Epidermal melanocyte (primary cell): Measurements from ENCODE around the gene POLA1.

ENCODE experiments used
- DNase-seq: peaks from one replicate; pipeline ENCODE4 v3.0.0; 2011; ENCODE audit warnings: low spot score; ENCODE audit not compliant: insufficient read length

The POLA1 gene

DNA sequence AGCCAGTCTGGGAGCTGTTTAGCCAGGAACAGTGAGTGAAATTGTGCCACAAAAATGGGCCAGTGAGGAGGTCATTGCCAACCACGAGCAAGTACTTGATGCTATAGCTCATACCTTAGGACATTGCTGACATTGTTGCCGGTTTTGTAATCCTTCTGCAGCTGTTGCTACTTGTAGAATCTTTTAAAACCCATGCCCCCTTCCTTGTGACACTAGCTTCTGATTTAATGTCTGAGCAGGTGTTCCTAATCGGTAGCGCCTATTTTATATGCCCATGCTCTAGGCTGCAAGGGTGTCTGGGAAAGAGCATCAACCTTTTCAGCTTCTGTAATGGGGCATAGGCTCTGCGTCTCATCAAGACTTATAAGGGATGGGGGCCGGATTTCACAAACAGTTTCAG lies 2.6 kb downstream of the POLA1 start:
- DNase-seq: no peak

DNA sequence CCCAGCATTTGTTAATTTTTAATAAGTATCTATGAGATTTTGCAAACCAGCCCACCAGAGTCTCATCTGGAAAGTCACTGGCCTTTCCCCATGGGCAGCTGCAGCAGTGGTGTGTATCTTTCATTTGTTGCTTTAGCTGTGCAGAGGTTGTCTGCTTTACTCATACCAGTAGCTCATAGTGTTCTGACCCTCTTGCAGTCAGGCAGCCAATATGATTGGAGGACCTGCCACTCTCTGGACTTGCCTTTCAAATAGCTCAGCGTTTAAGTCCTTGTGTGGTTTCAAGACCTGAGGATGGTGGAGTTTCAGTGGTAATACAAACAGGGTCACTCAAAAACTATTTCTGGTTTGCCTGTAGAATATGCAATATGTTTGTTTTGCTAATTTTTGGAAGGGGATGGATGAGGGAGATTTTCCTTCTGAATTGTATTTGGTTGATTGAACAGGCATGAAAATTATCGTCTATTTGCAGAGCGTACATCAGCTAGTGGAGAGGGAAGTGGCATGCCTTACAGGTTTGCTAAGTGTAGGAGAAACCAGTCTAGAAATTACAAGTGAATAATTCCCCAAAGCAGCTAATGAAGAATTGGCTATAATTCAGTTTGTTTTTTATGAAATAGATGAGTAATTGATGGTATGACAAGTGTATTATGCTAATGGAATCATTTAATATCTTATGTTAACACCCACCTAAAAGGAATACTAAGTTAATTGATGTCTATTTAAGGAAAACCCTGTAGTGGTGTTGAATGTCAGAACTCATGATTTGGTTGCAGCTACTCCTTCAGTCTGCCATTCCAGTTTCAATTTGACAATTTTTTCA lies 8.9 kb downstream of the POLA1 start:
- DNase-seq: no peak

GRCh38 chrX:24703185-24703494 lies 9.4 kb downstream of the POLA1 start:
- no peak for DNase-seq

DNA sequence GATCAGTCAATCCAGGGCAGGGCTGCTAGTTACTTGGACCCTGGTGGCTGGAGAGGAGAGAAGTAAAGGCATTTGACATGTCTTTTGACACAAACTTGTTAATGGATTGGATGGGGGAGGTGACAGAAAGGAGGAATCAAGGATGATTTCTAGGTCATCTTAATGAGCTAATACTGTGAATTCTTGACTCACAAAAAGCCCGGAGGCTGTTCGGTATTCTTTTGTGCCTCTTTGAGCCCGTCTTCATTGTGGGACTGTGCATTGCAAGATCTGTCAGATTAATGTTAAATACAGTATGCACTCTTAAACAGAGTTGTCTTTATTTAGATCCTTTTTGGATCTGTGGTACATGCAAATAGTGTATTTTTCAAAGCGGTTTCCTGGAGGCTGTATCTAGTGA lies 25.1 kb downstream of the POLA1 start:
- DNase-seq: no peak

DNA sequence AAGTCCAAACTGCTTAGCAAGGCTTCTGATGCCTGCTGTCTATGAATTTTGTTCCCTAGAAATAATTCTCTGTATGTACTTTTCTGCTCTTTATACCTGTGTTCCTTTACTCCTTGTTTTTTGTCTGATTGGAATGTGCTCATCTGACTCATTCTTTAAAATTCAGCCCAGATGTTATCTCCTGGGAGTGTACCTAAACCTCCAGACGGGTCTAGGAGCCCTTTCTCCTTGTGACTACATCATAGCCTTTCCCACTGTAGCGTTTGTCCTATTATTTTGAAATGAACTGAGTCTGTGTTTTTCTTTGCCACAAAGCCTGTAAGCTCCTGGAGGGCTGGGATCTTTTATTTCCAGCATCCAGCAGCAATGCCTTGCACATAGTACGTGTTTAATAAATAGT lies 26.3 kb downstream of the POLA1 start:
- no peak for DNase-seq

DNA sequence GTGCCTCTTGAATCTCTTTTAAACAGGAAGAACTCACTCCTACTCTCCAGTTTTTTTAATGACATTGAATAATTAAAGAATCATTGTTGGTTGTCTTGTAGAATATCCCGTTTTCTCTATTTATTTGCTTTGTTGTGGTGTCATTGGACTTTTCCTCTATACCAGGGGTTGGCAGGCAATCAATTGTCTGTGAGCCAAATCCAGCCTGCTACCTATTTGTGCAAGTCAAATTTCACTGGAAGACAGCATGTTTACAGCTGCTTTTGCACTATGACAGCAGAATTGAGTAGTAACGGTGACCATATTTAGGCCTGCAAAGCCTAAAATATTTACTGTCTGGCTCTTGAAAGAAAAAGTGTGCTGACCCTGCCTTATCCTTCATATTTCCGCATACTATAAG lies 34.8 kb downstream of the POLA1 start:
- DNase-seq: no peak

DNA sequence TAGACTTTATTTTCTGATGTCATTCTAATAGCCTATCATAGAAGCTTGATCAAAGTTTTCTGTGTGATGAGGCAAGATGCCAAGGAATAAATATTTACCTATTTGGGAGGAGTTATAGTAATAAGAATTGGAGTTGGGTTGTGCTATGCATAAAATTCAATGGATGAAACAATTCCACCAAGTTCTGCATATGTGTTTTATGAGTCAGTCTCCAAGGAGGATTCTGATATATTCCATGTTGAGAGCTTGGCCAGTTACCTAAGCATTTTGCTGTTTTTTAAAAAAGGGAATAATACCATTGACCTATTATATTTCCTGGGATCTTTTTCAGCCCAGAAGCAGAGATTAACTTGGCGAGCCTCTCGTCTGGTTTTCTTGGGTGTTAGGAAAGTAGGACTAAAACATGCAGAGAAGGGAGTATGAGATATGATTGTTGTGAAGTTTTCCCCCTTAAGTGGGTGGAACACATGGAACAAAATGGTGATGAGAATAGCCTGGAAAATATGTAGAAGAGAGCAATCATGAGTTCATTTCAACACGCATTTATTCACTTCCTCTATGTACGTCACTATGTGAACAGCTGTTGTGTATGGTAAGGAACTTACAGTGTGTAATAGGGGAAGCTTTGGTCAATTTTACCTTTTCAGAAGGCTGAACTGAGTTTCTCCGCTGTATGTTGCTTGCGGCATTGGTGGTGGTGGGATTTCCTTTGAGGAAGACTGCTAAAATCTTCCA lies 39.2 kb downstream of the POLA1 start:
- no peak for DNase-seq

DNA sequence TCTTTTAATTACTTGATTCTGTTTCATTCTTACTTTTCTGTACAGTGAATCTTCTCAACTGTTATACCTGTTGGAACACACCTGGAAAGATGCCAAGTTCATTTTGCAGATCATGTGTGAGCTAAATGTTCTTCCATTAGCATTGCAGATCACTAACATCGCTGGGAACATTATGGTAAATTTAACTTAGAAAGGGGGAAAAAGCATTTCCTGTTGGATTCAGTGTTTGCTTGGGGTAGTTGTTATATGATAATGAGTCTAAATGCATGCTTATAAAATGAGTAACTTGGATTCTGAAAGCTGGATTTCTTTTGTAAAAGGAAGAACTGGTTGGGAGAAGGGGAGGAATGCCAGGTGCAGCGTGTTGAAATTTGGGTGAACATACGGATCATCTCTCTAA lies 47.6 kb downstream of the POLA1 start:
- no peak for DNase-seq

DNA sequence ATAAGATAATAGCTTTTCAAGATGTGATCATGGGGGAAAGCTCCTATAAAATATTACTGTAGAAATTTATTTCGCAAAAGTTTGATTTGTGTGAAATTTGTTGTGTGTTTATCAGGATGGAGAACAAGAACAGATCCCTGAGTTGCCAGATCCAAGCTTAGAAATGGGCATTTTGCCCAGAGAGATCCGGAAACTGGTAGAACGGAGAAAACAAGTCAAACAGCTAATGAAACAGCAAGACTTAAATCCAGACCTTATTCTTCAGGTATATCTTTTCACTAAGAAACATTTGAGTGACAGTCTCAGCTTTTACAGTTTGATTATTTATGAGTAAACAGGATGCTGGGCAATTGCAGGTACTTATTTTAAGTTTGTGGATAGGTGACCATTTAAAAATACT lies 54.5 kb downstream of the POLA1 start:
- no peak for DNase-seq

DNA sequence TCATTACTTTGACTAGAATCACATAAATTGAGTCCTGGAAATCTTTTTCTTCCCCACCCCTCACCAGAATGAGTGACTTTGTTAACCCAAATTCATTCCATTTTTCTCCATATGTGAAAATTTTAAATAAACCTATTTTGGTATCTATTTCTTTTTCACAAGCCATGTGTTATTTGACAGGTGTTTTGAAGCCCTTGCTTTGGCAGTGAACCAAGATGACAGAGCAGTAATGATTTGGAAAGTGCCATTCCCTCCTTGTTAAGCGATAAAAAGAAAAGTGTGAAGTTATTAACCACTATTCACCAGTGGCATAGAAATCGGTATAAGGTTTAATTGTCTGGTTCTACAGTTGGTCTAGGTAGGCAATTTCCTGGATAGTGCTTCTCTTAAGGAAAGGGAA lies 66.1 kb downstream of the POLA1 start:
- DNase-seq: no peak

DNA sequence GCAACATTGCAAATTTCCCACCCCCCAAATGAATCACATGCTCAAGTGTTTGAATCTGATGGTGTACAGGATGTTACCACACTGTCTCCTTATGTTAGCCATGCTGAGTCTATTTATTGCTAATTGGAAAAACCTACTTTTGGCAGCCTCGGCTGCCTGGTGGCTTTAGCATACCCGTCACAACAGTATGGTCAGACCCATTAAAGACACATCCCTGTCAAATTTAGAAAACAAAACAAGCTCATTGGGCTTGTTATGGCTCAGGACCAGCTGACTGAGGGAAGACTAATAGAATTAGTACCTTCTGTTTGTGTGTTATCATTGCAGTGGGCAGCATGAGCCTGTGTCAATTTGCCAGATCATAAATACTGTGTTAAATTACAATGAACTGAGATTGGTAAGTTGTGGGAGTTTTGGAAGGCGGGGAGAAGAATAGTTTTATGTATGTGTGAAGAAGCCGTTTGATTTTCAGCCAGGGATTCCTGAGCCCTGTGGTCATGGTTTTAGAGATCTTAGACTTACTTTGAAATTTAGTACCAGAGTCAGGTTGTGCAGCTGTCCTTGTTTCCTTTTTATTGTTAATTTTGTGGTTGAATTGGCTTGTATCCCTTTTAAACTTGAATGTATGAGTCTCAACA lies 66.8 kb downstream of the POLA1 start:
- no peak for DNase-seq

GRCh38 chrX:24761306-24761705 lies 67.6 kb downstream of the POLA1 start:
- DNase-seq: no peak

DNA sequence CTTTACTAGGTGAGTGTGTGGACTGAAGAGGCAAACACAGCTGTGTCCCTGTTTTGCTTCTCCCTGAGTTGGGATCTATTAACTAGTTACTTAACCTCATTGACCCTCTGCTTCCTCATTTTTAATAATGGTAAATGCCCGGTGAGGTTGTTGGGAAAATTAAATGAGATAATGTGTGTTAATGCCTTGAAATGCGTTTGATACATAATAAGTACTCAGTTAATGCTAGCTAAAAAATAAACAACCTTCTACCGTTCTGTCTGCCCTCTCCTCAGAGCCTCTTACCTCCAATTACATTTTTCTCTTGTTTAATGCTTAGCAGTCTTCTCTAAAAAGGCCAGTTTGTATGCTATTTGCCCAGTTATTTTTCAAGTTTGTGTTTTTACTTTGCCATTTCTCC lies 70.3 kb downstream of the POLA1 start:
- no peak for DNase-seq

DNA sequence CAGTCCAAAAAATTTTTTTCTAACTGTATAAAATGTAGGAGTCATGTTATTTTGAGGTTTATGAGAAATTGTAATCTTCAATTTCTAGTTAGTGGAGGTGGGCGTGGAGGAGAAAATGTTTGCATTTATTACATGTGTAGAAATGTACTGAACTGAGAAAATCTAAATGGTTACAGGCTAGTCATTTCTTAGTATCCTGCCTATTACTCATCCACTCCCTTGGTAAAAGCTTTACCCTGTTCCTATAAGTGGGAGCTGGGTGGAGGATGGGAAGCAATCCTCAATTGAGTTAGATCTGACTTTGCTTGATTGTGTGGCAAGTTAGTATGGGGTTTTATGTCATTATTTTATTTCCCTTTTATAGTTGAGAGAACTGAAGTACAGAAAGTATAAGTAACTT lies 73.8 kb downstream of the POLA1 start:
- no peak for DNase-seq

DNA sequence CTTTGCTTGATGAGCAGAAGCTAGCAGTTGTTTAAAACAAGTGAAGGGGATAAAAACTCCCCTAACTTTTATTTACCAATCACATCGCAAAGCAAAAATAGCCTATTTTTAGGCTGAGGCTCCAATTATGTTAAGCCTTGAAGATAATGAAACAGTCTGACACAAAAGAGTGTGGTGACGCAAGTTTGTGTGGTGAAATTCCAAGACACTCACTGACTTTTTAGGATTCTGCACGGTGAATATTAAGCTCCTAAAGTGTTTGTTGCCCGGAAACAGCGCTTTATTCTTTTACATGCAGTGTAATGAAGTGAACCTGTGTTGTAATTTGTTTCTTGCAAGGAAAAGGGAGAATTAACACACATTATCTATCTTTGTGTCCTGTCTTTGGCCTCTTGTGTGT lies 74.8 kb downstream of the POLA1 start:
- no peak for DNase-seq

GRCh38 chrX:24774650-24775049 lies 80.9 kb downstream of the POLA1 start:
- DNase-seq: no peak

DNA sequence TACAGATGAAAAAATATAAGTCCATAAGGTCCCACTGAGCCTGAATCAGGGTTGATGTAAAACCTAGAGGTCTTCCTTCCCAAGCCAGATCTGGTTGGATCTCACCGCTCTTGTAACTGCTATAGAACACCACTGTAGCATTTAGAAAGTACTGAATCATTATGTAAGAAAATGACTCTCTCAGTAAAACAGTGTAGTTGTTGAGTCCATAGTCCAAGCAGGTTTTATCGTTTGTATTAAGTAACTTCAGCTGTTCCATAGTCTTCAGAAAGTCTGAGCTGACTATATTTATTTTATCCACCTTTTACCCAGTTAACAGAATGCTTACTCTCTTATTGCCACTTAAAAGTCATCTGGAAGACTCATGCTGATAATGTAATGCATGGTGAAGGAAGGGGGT lies 82.2 kb downstream of the POLA1 start:
- no peak for DNase-seq

DNA sequence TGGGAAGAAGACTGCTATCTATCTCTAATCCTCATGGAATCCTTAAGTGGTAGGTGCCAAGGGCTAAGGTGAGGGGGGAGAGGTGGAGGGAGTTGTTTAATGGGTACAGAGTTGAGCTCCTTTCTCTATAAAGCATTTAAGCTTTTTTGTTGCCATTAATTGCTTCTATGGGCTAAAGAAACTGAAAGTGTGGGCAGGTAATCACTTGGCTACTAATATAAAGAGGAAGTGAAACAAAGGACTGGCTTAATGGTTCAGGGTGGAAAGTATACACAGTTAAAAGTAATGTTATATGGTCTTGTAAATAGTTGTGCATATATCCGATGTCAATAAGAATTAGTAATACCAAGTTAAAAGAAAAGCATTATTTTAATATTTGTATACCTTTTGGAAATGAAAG lies 83.9 kb downstream of the POLA1 start:
- DNase-seq: no peak

GRCh38 chrX:24782011-24782410 lies 88.3 kb downstream of the POLA1 start:
- DNase-seq: no peak

DNA sequence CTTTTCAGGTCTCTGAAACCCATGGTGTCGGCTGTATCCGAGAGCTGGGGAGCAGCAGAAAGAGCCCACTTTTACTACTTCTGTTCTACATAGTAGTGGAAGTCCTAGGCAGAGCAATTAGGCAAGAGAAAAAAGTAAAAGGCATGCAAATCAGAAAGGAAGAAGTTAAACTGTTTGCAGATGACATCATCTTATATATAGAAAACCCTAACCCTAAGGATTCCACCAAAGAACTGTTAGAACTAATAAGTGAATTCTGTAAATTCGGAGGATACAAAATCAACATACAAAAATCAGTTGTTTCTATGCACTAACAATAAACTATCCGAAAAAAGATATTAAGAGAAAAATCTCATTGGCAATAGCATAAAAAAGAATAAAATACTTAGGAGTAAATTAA lies 95.3 kb downstream of the POLA1 start:
- no peak for DNase-seq

DNA sequence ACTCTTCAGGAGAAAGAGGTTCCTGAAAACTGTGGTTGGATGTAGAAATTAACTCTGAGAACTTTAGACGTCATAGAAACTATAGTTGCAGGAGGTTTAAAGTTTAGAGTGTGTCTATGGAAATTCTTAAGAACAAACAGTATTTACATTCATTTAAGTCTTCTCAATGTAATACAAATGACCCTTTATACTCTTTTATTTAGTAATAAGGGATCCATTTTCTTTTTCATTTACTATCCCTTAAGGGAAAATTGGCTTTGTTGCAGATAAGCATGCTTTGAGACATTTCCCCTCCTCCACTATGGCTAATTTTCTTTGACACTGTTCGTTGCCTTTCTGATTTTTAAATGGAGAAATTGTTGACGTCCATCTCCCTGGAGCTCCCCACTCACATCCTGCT lies 96.4 kb downstream of the POLA1 start:
- DNase-seq: no peak

GRCh38 chrX:24796204-24796603 lies 102.5 kb downstream of the POLA1 start:
- no peak for DNase-seq

GRCh38 chrX:24799078-24799477 lies 105.4 kb downstream of the POLA1 start:
- no peak for DNase-seq
